ENCODE results near the gene ASB7.

Gene ASB7

DNA sequence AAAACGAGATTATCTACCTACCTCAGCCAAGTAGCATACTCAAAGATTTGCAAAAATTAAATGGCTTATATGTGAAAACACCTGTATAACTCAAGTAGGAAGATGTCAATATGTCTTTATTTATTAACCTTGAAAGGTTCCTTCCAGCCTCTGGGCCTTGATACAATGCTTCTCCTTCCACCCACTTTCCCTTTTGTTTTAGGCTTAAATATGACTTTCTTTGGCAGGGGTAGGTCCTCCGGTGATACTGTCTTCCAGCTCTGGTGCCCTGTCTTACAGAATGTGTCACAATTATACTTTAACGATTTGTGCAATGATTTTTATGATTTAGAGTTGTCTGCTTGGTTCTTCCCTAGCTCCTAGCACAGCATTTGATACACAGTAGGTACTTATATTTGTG, 4.5 kb upstream of the ASB7 start:
- in situ Hi-C loops (cut with HindIII; ENCODE audit: low sequenced_read_pairs) = no loop called here

DNA sequence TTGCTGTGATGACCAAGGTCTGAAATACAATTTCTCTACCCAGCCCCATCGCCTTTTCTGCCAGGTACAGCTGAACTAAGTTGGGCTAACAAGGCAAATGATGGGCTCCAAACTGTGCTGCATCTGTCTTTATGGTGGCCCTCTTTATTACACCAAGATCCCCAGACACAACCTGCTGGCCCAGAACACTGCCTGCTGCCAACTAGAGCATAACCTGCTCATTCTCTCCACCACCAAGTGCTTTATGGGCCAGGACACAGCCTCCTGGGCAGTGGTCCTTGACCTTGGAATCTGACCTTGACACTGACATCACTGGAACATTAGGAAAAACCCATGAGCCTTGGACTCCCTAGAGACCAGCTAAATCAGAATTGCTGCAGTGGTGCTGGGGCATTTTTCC, 3.7 kb upstream of the ASB7 start:
- in situ Hi-C loops (cut with HindIII; ENCODE audit: low sequenced_read_pairs) = no loop called here

- in situ Hi-C loops (cut with HindIII; ENCODE audit: low sequenced_read_pairs) = no loop called here
Observed at GRCh38 chr15:100601163-100601562, 1.2 kb upstream of the ASB7 start.

DNA sequence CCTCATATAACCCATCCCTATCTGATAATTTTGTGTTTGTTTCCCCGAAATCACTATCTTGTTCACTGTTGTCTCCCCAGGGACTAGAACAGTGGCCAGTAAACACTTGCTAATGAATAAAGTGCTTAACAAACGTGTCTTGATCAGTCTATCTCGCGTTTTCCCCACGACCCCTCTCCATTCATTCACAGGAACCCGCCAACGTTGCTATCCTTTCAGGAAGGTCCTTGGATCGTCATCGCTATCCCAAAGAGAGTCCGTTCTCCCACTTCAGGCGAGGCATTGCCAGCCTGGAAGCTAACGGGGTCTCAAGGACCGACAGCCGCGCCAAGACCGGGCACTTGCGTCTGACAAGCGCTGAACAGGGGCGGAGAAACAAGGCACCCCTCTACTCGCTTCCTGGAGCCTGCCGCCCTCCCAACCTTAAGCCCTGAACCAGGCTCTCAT, 749 bp upstream of the ASB7 start:
- in situ Hi-C loops (cut with HindIII; ENCODE audit: low sequenced_read_pairs) = no loop called here

DNA sequence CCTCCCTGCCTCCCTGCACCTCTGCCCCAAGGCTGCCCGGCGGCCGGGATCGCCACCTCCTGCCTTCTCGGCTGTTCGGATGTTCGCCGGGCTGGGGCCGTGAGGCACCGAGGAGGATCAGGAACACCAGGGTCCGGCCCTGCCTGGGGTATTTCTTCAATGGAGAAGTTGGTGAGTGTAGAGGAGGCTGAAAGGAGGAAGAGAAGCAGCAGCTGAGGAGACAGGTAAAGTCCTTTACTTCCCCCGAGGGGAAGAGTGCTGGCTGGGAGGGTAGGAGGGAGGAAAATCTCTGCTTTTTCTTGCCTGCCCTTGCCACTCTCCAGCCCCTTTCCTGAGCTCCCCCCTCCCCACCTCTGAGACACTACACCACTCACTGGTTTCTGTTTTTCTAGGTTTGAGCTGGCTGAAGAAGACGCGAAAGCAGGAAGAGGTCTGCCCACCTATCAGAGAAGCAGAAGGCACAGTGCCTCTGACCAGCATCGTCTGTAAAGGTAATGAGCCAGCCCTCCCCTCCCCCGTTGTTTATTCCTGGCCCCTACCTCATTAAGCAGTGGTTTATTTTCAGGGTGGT, 519 bp downstream of the ASB7 start:
- in situ Hi-C loops (cut with HindIII; ENCODE audit: low sequenced_read_pairs) = no loop called here

- in situ Hi-C loops (cut with HindIII; ENCODE audit: low sequenced_read_pairs) = no loop called here
Observed at GRCh38 chr15:100612539-100612938, 10.2 kb downstream of the ASB7 start.

DNA sequence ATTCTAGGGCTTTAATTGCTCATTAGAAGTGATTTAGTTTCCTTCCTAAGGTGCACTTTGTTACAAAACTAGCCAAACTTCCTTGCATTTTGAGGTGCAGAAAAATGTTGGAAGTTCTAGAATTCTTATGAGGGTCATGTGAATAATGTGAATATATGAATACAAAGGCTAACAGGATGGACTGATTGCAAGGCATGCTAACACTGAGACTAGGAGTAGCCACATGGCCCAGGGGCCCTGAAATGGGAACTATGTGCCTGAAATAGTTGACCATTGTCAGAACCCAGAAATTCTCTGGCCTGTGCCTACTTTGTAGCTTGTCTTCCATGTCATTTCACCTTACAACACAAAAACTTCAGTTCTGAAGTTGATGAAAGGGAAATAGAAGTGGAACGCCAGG, 10.8 kb downstream of the ASB7 start:
- in situ Hi-C loops (cut with HindIII; ENCODE audit: low sequenced_read_pairs) = no loop called here

GRCh38 chr15:100614336-100614735, 11.9 kb downstream of the ASB7 start:
- in situ Hi-C loops (cut with HindIII; ENCODE audit: low sequenced_read_pairs) = no loop called here

- in situ Hi-C loops (cut with HindIII; ENCODE audit: low sequenced_read_pairs) = no loop called here
Observed at GRCh38 chr15:100614918-100615317, 12.5 kb downstream of the ASB7 start.

DNA sequence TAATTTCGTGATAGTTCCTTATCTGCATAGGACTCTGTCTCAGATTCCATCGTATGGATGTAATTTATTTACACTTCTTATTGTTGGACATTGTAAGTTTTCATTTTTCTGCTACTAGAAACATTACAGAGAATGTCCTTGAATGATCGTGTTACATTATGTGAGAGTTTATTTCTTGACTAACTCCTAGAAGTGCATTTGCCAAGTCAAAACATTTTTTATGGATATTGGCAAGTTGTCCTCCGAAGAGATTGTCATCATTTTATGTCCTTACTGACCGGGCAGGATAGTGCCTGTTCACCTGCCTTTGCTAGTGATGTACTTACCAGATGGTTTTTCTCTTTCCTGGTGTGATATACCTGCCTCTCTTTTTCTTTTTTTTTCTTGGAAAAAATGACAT, 13.4 kb downstream of the ASB7 start:
- in situ Hi-C loops (cut with HindIII; ENCODE audit: low sequenced_read_pairs) = no loop called here

- in situ Hi-C loops (cut with HindIII; ENCODE audit: low sequenced_read_pairs) = no loop called here
Observed at GRCh38 chr15:100616700-100617099, 14.3 kb downstream of the ASB7 start.

DNA sequence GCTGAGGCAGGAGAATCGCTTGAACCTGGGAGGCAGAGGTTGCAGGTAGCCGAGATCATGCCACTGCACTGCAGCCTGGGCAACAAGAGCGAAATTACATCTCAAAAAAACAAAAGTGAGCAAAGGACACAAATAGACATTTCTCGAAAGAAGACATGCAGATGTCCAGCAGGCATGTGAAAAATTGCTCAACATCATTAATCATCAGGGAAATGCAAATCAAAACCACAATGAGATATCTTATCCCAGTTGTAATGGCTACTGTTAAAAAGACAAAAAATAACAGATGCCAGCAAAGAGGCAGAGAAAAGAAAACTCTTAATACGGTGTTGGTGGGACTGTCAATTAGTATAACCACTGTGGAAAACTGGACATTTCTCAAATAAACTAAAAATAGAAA, 20.9 kb downstream of the ASB7 start:
- in situ Hi-C loops (cut with HindIII; ENCODE audit: low sequenced_read_pairs) = no loop called here

GRCh38 chr15:100627789-100628395, 25.5 kb downstream of the ASB7 start:
- in situ Hi-C loops (cut with HindIII; ENCODE audit: low sequenced_read_pairs) = no loop called here

- in situ Hi-C loops (cut with HindIII; ENCODE audit: low sequenced_read_pairs) = no loop called here
Observed at GRCh38 chr15:100628746-100629145, 26.4 kb downstream of the ASB7 start.

DNA sequence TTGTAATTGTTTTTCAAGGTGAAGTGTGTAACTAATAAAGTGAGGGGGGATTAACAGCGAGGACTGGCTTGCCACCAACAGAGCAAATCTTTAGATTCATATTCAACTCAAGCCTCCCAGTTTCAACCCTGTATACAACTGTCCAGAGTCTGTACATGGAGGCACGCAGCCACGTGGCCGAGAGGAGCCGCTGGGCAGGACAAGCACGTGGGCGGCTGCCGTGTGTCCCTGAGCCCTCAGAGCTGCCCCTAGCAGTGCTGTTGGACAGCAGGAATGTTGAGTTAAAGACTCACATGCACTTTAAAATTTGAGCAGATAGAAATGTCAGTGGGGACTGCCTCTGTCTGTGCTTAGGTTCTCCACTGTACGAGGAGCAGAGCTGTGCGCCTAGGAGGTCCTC, 29.4 kb downstream of the ASB7 start:
- in situ Hi-C loops (cut with HindIII; ENCODE audit: low sequenced_read_pairs) = loop anchor here (10.0 kb wide), 1 partner anchor 273 kb away; no protein-coding TSS in a partner anchor

DNA sequence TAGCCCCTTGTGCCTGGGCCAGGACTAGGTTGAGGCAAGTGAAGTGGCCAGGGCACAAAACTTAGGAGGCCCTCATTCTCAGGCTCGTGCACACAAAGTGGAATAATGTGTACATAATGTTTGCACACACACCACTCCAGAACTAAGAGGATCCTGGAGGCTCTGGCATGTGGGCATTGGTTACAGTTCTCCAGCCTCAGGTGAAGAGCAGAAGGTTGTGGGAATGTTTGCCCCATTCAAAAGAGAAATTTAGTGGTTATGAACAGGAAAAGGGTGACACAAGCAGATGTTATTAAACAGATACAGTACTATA, 31.3 kb downstream of the ASB7 start:
- in situ Hi-C loops (cut with HindIII; ENCODE audit: low sequenced_read_pairs) = loop anchor here (10.0 kb wide), 1 partner anchor 271 kb away; no protein-coding TSS in a partner anchor

DNA sequence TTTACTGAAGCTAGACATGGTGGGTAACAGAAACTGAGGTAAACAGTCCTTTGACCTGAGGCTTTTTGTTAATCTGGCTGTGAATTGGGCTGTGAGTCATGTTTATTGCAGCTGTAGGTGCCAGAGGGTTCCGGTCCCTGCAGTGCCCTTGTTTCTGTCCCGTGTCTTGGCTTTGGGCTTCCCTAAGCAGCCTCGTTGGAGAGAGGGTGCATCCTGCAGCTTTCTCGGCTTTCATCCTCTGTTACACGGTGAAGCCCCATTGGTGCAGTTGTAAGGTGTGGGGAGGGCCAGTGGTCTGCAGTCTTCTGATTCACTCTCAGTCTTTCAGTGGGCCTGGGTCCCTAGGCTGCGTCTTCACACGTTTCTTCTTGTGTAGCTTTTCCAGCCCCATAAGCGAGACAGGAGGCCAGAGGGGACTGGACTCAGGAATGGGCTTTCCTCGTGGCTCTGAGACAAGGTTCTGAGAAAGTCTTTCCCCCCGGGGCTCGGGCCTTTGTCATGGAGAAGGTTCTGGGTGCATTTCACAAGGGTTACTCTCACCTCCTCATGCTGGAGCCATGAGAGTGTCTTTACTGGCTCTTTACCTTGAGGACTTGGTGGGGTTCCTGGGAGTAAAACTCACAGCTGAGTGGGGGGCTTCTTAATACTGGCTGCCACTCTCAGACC, 33.1 kb downstream of the ASB7 start:
- in situ Hi-C loops (cut with HindIII; ENCODE audit: low sequenced_read_pairs) = loop anchor here (10.0 kb wide), 1 partner anchor 269 kb away; no protein-coding TSS in a partner anchor

- in situ Hi-C loops (cut with HindIII; ENCODE audit: low sequenced_read_pairs) = loop anchor here (10.0 kb wide), 1 partner anchor 267 kb away; no protein-coding TSS in a partner anchor
Observed at GRCh38 chr15:100638177-100638730, 35.9 kb downstream of the ASB7 start.

DNA sequence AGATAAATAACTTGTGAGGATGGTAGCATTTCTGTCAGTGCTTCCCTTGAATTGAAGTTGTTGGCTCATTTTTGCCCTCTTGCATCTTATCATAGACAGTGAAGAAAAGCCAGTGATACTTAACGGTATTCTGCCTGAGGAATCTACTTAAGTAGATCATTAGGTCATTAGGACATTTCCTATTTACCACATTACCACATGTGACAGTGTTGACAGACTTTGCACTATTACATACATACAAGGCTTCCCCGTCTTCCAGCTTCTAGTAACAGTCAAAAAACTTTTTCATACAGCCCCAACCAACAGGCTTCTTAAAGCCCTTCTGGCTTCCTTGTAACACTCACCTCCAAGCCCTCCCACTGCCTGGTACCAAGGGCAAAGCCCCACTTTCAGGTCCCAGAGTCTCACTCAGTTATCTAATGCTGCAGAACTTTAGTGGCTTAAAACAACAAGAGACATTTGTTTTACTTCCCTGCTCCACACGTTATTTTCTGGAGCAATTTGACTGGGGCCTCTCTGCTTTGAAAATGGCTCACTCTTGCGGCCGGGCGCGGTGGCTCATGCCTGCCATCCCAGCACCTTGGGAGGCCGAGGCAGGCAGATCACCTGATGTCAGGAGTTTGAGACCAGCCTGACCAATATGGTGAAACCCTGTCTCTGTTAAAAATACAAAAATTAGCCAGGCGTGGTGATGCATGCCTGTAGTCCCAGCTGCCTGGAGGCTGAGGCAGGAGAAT, 40.0 kb downstream of the ASB7 start:
- in situ Hi-C loops (cut with HindIII; ENCODE audit: low sequenced_read_pairs) = loop anchor here (10.0 kb wide), 1 partner anchor 122 kb away; no protein-coding TSS in a partner anchor

GRCh38 chr15:100642950-100643338, 40.6 kb downstream of the ASB7 start:
- in situ Hi-C loops (cut with HindIII; ENCODE audit: low sequenced_read_pairs) = loop anchor here (10.0 kb wide), 1 partner anchor 122 kb away; no protein-coding TSS in a partner anchor

DNA sequence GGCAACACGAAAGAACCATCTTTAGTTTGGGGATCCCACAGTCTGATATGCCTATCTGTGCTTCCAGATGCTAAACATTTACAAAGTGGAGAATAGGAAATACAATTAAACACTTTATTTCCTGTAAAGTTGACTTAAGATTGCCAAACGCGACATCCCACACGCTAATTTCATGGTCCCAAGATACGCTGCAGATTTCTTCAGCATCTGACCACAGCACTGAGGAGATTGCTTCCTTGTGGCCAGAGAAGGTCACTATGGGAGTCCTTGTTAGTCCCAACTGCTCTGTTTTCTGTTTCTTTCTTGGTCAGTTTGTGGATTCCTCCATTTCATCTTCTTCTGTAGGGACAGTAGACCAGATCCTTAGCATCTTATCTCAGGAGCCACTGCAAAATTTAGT, 43.3 kb downstream of the ASB7 start:
- in situ Hi-C loops (cut with HindIII; ENCODE audit: low sequenced_read_pairs) = loop anchor here (10.0 kb wide), 1 partner anchor 119 kb away; no protein-coding TSS in a partner anchor
